ENCODE results near the gene OR8G1.

Gene OR8G1

DNA sequence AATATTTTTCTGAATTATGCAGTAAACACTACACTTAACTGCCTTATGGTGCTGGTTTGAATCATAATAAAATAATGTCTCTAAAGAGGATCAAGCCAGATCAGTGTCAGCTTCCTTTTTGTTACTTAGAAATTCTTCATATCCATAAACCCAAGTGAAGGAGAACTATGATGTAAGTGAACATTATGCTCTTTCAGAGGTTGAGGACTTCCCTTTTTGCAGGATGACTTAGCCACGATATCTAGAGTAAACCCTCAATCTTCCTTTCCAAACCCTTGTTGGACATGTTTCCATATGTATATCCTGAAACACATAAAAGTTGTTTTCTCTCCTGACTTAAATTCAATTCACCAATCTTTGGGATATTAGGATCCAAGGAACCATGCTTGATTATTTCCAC lies 53.8 kb downstream of the OR8G1 start:
- no peaks in the 10 kb centered on the region for H3K9me3 ChIP-seq (ENCODE audit: severe bottlenecking)
- TF ChIP-seq, protein P1, sequence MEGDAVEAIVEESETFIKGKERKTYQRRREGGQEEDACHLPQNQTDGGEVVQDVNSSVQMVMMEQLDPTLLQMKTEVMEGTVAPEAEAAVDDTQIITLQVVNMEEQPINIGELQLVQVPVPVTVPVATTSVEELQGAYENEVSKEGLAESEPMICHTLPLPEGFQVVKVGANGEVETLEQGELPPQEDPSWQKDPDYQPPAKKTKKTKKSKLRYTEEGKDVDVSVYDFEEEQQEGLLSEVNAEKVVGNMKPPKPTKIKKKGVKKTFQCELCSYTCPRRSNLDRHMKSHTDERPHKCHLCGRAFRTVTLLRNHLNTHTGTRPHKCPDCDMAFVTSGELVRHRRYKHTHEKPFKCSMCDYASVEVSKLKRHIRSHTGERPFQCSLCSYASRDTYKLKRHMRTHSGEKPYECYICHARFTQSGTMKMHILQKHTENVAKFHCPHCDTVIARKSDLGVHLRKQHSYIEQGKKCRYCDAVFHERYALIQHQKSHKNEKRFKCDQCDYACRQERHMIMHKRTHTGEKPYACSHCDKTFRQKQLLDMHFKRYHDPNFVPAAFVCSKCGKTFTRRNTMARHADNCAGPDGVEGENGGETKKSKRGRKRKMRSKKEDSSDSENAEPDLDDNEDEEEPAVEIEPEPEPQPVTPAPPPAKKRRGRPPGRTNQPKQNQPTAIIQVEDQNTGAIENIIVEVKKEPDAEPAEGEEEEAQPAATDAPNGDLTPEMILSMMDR (IDR thresholded peaks at IDR 0.05; ENCODE audit: low read depth, low read length), result no peak
- no peak for DNase-seq
- H3K36me3 ChIP-seq, result no peaks in the 10 kb centered on the region
- H3K27me3 ChIP-seq (ENCODE audit: insufficient read depth, low read depth, severe bottlenecking), result no peaks in the 10 kb centered on the region
- no peak overlapping the region for H3K4me3 ChIP-seq (ENCODE audit: low read depth, low read length)
- no peak overlapping the region for H3K27ac ChIP-seq

DNA sequence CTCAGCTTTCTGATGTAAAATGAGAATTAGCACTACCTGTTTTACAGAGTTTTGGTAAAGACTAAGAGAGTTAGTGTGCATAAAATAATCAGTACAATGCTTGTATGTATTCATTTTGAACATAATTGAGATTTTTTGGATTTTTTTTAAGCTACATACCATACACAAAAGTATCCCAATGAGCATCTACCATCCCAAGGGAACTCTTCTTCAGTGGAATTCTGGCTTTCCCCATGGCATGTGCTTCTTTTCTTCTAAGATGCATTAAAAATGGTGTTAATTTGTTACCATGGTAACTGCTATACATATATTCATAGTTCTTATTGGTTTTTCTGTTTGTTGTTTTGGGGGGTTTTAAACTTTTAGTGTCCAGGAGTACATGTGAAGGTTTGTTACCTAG lies 55.1 kb downstream of the OR8G1 start:
- H3K4me3 ChIP-seq (ENCODE audit: low read depth, low read length), result no peak overlapping the region
- H3K27ac ChIP-seq, result no peak overlapping the region
- DNase-seq, result no peak
- H3K9me3 ChIP-seq (ENCODE audit: severe bottlenecking), result no peaks in the 10 kb centered on the region
- H3K36me3 ChIP-seq, result no peaks in the 10 kb centered on the region
- TF ChIP-seq, protein P1 (IDR thresholded peaks at IDR 0.05; ENCODE audit: low read depth, low read length), result no peak
- H3K27me3 ChIP-seq (ENCODE audit: insufficient read depth, low read depth, severe bottlenecking), result no peaks in the 10 kb centered on the region

DNA sequence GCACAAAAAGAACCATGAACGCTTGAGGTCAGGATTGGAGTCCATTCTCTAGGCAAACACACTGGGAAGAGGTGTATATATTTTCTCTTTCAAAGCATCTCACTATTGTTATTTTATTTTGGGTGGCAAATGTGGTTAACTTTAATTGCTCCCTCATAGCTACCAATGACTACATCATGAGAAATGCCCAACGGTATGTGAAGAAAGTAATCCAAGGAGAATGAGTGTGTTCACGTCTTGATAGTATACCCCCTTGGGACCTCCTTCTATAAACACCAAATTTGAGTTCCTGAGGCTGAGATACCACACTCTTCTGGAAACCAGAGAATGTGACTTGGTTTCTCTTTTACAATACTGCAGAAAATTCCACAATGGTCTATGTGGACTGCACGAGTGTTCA lies 57.0 kb downstream of the OR8G1 start:
- Histone ChIP-seq H3K36me3 (no peaks in the 10 kb centered on the region), H3K9me3 (ENCODE audit: severe bottlenecking) (no peaks in the 10 kb centered on the region), H3K27ac (no peak overlapping the region), H3K27me3 (ENCODE audit: insufficient read depth, low read depth, severe bottlenecking) (no peaks in the 10 kb centered on the region), H3K4me3 (ENCODE audit: low read depth, low read length) (no peak overlapping the region)
- DNase-seq, result no peak
- TF ChIP-seq, protein P1 (IDR thresholded peaks at IDR 0.05; ENCODE audit: low read depth, low read length), result no peak

DNA sequence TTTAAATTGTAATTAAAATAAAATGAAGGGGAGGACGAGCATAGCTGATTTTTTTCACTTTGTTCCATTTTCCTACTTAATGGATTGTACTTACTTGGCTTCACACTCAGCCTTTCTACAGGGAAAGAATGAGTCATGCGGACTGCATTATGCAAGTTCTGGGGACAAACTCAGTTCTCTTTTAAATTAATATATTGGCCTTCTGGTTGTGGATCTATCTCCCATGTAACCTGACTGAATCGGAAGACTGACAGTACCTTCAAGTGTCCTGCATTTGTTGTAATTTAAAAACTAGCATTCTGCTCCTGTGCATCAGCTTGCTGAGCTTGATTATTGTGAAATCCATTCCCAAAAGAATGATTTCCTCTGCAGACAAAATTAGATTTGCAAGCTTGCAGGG lies 60.7 kb downstream of the OR8G1 start:
- H3K36me3 ChIP-seq, result no peaks in the 10 kb centered on the region
- DNase-seq, result no peak
- TF ChIP-seq, protein P1 (IDR thresholded peaks at IDR 0.05; ENCODE audit: low read depth, low read length), result no peak
- no peak overlapping the region for H3K4me3 ChIP-seq (ENCODE audit: low read depth, low read length)
- no peak overlapping the region for H3K27ac ChIP-seq
- no peaks in the 10 kb centered on the region for H3K27me3 ChIP-seq (ENCODE audit: insufficient read depth, low read depth, severe bottlenecking)
- H3K9me3 ChIP-seq (ENCODE audit: severe bottlenecking), result no peaks in the 10 kb centered on the region

DNA sequence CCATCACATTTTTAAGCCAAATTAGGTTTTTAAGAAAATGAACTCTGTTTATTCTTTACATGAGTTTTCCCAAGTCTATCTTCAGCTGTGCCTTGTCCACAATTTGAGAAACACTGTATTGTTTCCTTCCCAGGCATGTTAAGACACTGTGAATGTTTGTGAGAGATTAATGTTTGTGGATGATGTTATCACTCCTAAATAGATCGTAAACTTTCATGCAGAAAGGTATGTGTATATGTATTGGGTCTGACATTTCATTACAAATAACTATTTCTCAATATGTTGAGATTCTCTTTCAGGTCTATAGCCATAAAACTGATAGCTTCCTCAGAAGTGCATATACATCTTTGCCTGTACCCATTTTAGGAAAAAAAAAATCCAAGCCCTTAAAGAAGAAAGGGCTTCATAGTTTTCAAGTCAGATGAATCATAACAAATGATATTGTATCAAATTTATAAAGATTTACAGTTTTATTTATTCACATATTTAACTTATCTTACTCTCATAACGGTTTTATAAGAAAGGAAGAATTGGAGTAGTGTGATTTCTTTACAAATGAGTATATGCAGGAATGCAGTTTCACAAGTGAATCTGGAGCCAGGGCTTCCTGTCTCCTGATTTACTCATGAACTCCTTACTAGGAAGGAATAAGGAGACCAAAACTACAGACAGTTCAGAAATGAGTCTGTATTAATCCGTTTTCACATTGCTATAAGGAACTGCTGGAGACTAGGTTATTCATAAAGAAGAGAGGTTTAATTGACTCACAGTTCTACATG lies 61.6 kb downstream of the OR8G1 start:
- H3K27ac ChIP-seq, result no peak overlapping the region
- DNase-seq, result no peak
- H3K4me3 ChIP-seq (ENCODE audit: low read depth, low read length), result no peak overlapping the region
- TF ChIP-seq, protein P1 (IDR thresholded peaks at IDR 0.05; ENCODE audit: low read depth, low read length), result no peak
- H3K9me3 ChIP-seq (ENCODE audit: severe bottlenecking), result no peaks in the 10 kb centered on the region
- no peaks in the 10 kb centered on the region for H3K36me3 ChIP-seq
- H3K27me3 ChIP-seq (ENCODE audit: insufficient read depth, low read depth, severe bottlenecking), result no peaks in the 10 kb centered on the region
